ENCODE results near the gene RIPK3. TPM values are rescaled to one million over a fixed set of nuclear protein-coding genes. Genes with fewer than 3 reads are reported as not detected.

RIPK3 gene
- total and polyA plus RNA-seq, 2 experiments from 2014 or later: 0.32 to 1.5 TPM

DNA sequence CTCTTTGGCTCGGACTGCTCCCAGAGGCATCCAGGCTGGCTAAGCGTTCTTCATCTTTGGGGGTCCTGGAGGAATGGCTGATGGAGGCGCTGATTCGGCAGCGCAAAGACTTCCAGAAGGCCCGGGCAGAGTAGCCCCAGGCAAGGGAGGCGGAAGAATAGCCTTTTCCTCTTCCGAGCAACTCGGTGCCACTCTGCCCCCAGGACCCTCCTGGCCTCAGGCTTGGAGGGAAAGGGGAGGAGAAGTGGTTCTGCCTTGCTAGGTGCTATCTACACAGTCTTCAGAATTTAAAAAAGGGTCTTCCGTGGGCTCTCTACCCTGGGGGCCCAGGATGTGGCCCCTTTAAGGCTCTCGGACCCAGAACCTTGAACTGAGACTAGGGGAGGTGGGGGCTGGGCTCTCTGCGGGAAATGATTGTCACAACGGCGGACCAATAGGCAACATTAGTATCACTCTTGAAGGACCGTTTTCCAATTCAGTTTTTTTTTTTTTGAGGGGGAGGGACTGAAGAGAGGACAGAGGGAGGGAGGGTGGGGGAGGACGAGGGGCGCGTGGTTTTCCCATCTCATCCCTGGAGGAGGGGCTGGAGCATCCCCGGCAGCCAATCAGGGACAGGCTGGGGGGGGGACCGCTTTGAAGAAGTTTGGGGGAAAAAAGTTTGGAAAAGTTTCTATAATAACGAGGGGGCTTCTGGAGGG is 27.9 kb upstream of the RIPK3 start, which contains the start of gene NFATC4 (continued):
- TF ChIP-seq STAT1 (IDR thresholded peaks at IDR 0.05; ENCODE audit: unreplicated experiment) (no peak), ZNF114 (CRISPR knock-in tag; IDR thresholded peaks at IDR 0.05) (no peak), JUNB (IDR thresholded peaks at IDR 0.05; ENCODE audit: unreplicated experiment) (no peak), ZNF331 (CRISPR knock-in tag; IDR thresholded peaks at IDR 0.05; ENCODE audit: low read depth) (no peak)
- TF ChIP-seq, protein P1, sequence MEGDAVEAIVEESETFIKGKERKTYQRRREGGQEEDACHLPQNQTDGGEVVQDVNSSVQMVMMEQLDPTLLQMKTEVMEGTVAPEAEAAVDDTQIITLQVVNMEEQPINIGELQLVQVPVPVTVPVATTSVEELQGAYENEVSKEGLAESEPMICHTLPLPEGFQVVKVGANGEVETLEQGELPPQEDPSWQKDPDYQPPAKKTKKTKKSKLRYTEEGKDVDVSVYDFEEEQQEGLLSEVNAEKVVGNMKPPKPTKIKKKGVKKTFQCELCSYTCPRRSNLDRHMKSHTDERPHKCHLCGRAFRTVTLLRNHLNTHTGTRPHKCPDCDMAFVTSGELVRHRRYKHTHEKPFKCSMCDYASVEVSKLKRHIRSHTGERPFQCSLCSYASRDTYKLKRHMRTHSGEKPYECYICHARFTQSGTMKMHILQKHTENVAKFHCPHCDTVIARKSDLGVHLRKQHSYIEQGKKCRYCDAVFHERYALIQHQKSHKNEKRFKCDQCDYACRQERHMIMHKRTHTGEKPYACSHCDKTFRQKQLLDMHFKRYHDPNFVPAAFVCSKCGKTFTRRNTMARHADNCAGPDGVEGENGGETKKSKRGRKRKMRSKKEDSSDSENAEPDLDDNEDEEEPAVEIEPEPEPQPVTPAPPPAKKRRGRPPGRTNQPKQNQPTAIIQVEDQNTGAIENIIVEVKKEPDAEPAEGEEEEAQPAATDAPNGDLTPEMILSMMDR (conservative IDR thresholded peaks at IDR 0.05; ENCODE audit: low read depth in 2 of 2): no peak

DNA sequence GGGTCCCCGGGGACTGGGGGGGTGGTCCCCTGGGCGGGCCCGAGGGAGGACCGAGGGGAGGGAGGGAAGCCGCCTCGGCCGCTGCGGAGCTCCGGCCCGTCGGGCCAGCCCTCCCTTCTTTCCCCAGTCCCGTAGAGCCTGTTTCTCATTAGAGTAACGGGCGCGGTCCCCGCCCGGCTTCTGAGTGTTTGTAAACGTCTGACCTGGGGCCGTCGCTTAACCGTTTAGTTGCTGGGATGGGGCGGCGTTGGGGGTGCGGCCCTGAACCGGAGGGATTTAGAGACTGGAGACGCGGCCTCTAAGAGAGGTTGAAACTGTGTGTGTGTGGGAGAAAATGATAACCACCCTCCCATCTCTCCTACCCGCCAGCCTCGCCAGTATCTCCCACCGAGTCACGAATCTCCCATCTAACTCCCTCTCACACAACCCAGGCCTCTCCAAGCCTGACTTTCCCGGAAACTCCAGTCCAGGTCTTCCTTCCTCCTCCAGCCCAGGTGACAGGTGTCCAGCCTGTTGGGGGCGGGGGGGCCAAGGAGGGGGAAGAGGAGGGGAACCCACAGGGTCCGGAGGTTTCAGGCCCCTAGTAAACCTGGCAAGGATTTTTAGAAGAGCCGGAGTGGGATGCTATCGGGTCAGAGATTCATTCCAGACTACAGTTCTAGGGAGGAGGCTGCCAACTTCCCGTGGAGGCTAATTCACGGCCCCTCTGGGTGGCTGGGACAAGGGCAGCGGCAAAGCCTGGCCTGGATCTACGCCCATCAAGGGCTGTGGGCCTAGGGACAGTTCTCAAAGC is 27.1 kb upstream of the RIPK3 start:
- peak overlapping the region; percentile 99 for H3K4me2 ChIP-seq
- 0 out of 3 replicates have a peak, but pooled peaks cover 2% of the 10 kb centered on the region for H3K36me3 Mint-ChIP-seq (ENCODE audit: low read depth)
- ATAC-seq (peak; percentile 57), DNase-seq (ENCODE audit: low spot score) (peak; percentile 97)
- peaks cover 14% of the 10 kb centered on the region; the same call in 1 of the 2 replicates for H3K4me1 ChIP-seq (ENCODE audit: insufficient read depth)
- peaks cover 34% of the 10 kb centered on the region for H3K27me3 ChIP-seq (ENCODE audit: insufficient read depth)
- H3K27ac ChIP-seq (ENCODE audit: low read depth): peak overlapping the region; percentile 92
- peak overlapping the region; percentile 80 for H3K4me3 Mint-ChIP-seq
- H3K9me2 ChIP-seq (ENCODE audit: insufficient read depth): no peaks in the 10 kb centered on the region
- peak overlapping the region; percentile 97 for H3K4me3 ChIP-seq
- H3K79me2 ChIP-seq (replicated peaks; ENCODE audit: insufficient read depth): no peaks in the 10 kb centered on the region
- peak overlapping the region; percentile 94 for H3K27ac Mint-ChIP-seq
- TF ChIP-seq CREB1 (CRISPR knock-in tag; IDR thresholded peaks at IDR 0.05; ENCODE audit: low read depth): peak; percentile 59
- TF ChIP-seq, protein P2, sequence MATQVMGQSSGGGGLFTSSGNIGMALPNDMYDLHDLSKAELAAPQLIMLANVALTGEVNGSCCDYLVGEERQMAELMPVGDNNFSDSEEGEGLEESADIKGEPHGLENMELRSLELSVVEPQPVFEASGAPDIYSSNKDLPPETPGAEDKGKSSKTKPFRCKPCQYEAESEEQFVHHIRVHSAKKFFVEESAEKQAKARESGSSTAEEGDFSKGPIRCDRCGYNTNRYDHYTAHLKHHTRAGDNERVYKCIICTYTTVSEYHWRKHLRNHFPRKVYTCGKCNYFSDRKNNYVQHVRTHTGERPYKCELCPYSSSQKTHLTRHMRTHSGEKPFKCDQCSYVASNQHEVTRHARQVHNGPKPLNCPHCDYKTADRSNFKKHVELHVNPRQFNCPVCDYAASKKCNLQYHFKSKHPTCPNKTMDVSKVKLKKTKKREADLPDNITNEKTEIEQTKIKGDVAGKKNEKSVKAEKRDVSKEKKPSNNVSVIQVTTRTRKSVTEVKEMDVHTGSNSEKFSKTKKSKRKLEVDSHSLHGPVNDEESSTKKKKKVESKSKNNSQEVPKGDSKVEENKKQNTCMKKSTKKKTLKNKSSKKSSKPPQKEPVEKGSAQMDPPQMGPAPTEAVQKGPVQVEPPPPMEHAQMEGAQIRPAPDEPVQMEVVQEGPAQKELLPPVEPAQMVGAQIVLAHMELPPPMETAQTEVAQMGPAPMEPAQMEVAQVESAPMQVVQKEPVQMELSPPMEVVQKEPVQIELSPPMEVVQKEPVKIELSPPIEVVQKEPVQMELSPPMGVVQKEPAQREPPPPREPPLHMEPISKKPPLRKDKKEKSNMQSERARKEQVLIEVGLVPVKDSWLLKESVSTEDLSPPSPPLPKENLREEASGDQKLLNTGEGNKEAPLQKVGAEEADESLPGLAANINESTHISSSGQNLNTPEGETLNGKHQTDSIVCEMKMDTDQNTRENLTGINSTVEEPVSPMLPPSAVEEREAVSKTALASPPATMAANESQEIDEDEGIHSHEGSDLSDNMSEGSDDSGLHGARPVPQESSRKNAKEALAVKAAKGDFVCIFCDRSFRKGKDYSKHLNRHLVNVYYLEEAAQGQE (IDR thresholded peaks at IDR 0.05; ENCODE audit: unreplicated experiment): no peak
- H3K36me3 ChIP-seq (ENCODE audit: insufficient read depth): no peaks in the 10 kb centered on the region
- 0 out of 2 replicates have a peak, but pooled peaks cover 4% of the 10 kb centered on the region for H3F3A ChIP-seq (replicated peaks; ENCODE audit: low read depth)
- H4K20me1 ChIP-seq (replicated peaks; ENCODE audit: insufficient read depth): no peaks in the 10 kb centered on the region
- H3K4me1 Mint-ChIP-seq: peaks cover 16% of the 10 kb centered on the region
- peak overlapping the region; percentile 97 for H2AFZ ChIP-seq
- no peaks in the 10 kb centered on the region; the same call in 2 of the 3 replicates for H3K9me3 Mint-ChIP-seq
- H3K27me3 Mint-ChIP-seq (ENCODE audit: insufficient read depth, low read depth, poor library complexity): peaks cover 17% of the 10 kb centered on the region
